PC-9 (cell line): Measurements from ENCODE around the gene ATP6V1G2. TPM values are rescaled to one million over a fixed set of nuclear protein-coding genes. Genes with fewer than 3 reads are reported as not detected.
A peak's percentile ranks its signal among the peaks of the same experiment; 100 is the strongest.
"Not testable (repeated sequence)": the region's sequence is repeated elsewhere in the genome, so short reads cannot be mapped to it uniquely, and the experiment has no call there.

Experiments
- Bru-seq: library from RNA; stranded (reverse); fragments of 400-500 nt; gene quantifications from one replicate; lab custom pipeline; 2021; lab: Mats Ljungman, UMichigan
- BruChase-seq, 2 experiments: library from RNA; stranded (reverse); fragments of 400-500 nt; gene quantifications; one replicate each; lab custom pipeline; 2021; lab: Mats Ljungman, UMichigan
- BruUV-seq: library from RNA; stranded (reverse); fragments of 400-500 nt; replicated peaks from 2 replicates; lab custom pipeline; 2021; lab: Mats Ljungman, UMichigan
- CTCF ChIA-PET: fragments of 300-600 bp; sonication (Branson Sonifier 250); formaldehyde crosslinking; loops from one replicate; lab custom pipeline; 2022; ENCODE audit warnings: antibody characterized with exemption; lab: Charles Lee
- POLR2A ChIA-PET: fragments of 300-600 bp; sonication (Branson Sonifier 250); formaldehyde crosslinking; loops from one replicate; lab custom pipeline; 2022; ENCODE audit warnings: antibody characterized with exemption; ENCODE audit not compliant: unreplicated experiment; lab: Charles Lee
- DNase-seq, 2 experiments: peaks; one replicate each; pipeline versions ENCODE4 v3.0.0 to v3.0.0-alpha.2; 2015 to 2022; ENCODE audit warnings: mixed read lengths in 1 of 2
- H2AFZ ChIP-seq: fragments of 200-600 bp; sonication (generic); 2 replicates; pipeline ENCODE4 v1.8.1; 2017; ENCODE audit warnings: antibody characterized with exemption
- H3F3A ChIP-seq: fragments of 200-600 bp; sonication (generic); 2 replicates; pipeline ENCODE4 v1.8.1; 2017; ENCODE audit warnings: antibody characterized with exemption, mild to moderate bottlenecking, low read depth; ENCODE audit not compliant: insufficient read depth
- H3K27ac ChIP-seq: fragments of 200-600 bp; sonication (generic); 2 replicates; pipeline ENCODE4 v1.6.1; 2016; ENCODE audit warnings: mixed run types
- H3K27me3 ChIP-seq: fragments of 200-600 bp; sonication (generic); 2 replicates; pipeline ENCODE4 v1.6.1; 2016; ENCODE audit warnings: low read depth, mixed run types; ENCODE audit not compliant: insufficient read depth
- H3K36me3 ChIP-seq: fragments of 200-600 bp; sonication (generic); 2 replicates; pipeline ENCODE4 v1.6.1; 2016; ENCODE audit warnings: low read depth, mixed run types
- H3K4me1 ChIP-seq: fragments of 200-600 bp; sonication (generic); replicated peaks from 2 replicates; pipeline ENCODE4 v1.6.1; 2016; ENCODE audit warnings: mixed run types; ENCODE audit not compliant: insufficient read depth
- H3K4me2 ChIP-seq: fragments of 200-600 bp; sonication (generic); 2 replicates; pipeline ENCODE4 v1.6.1; 2017; ENCODE audit warnings: mixed run types
- H3K4me3 ChIP-seq: fragments of 200-600 bp; sonication (generic); 2 replicates; pipeline ENCODE4 v1.6.1; 2016; ENCODE audit warnings: mixed run types
- H3K79me2 ChIP-seq: fragments of 200-600 bp; sonication (generic); 2 replicates; pipeline ENCODE4 v1.6.1; 2017; ENCODE audit warnings: low read depth, mixed run types
- H3K9me2 ChIP-seq: fragments of 200-600 bp; sonication (generic); 2 replicates; pipeline ENCODE4 v1.8.1; 2017; ENCODE audit warnings: mild to moderate bottlenecking; ENCODE audit not compliant: insufficient read depth
- H3K9me3 ChIP-seq: fragments of 200-600 bp; sonication (generic); 2 replicates; pipeline ENCODE4 v1.8.1; 2016; ENCODE audit warnings: low read depth; ENCODE audit not compliant: insufficient read depth
- H4K20me1 ChIP-seq: fragments of 200-600 bp; sonication (generic); 2 replicates; pipeline ENCODE4 v1.8.1; 2017; ENCODE audit not compliant: insufficient read depth
- EZH2 ChIP-seq: fragments of 200-600 bp; sonication (generic); IDR thresholded peaks from 2 replicates; pipeline ENCODE4 v1.8.0; 2017; ENCODE audit warnings: antibody characterized with exemption, low read depth
- intact Hi-C: fragments of 100-400 bp; cut with micrococcal nuclease; formaldehyde crosslinking; loops from one replicate; pipeline ENCODE4 v1.10.0; 2022; ENCODE audit not compliant: unreplicated experiment
- long read RNA-seq: library from polyadenylated mRNA; stranded (forward); transcript quantifications from one replicate; pipeline ENCODE4 v2.0.0, GENCODE V29; 2022
- total RNA-seq: library from RNA; stranded (reverse); gene quantifications from 2 replicates; pipeline ENCODE4 v1.2.3, GENCODE V29; 2021
- TF ChIP-seq, protein P1 (sequence below): fragments of 200-600 bp; sonication (generic); conservative IDR thresholded peaks from 2 replicates; pipeline ENCODE4 v1.6.1; 2017; ENCODE audit warnings: mixed run types, antibody characterized with exemption, mild to moderate bottlenecking, moderate library complexity

The ATP6V1G2 gene
- 0.55 and 1.8 TPM in 2 replicates for total RNA-seq
- Bru-seq, nascent RNA = percentile 27 among the genes with signal in this experiment
- BruChase-seq, experiment 1, labeled RNA remaining after a 2-hour chase = percentile 47 among the genes with signal in this experiment
- BruChase-seq, experiment 2, labeled RNA remaining after a 6-hour chase = percentile 52 among the genes with signal in this experiment
- long read RNA-seq, partial matches to known transcripts = 0 of 1 reads
- long read RNA-seq, other reads (novel, unspliced or antisense) = 0 of 1 reads

DNA sequence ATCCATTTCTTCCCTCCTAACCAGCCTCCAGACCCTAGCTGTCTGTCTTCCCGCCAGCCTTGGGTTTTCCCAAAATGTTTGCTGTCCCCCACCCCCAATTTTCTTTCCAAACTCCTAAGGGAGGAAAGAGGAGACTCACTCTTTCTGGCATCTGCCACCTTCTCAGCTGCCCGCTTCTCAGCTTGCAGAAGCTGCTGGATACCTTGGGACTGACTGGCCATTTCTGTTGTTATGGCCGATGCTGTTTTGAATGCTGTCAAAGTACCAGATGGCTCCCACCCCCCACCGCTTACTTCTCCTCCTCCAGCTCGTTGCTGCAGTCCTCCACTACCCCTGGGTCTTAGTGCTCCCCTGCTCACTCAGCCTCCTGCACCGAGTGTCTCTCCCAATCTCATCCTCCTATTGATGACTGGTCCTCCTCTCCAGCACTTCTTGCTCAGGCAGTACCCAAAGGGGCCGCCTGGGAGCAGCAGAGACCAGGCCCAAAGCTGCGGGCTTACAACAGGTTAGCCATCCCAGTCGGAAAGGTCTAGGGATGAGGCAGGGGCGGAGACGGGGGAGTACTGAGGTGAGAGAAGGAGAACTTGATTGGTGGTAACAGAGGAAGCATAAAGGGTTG, at the start of gene ATP6V1G2:
Gene ATP6V1G2, minus strand, starts transcription at position 270 of the 619 bp plus-strand sequence. Its CDS starts 49 bp downstream, at position 221.
- POLR2A ChIA-PET = interaction anchor here (0.6 kb wide), 1 partner anchor 296 kb away, joined by 3 read pairs; no protein-coding TSS in a partner anchor

DNA sequence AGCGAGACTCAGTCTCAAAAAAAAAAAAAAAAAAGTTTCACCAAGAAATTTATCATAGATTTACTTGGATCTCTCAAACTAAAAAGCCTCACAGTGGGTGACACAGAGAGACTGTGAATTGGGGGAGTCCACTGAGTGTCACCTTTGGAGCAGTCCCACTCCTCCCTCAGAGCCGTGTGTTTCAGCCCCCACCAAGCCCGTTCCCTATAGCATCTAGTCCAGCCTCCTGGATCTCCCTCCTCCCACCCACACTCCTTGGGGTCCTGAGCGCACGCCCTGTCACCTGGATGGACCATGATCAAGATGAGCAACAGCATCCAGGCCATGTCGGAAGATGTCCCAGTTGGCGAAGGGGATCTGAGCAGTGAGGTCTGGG, 46.0 kb upstream of the ATP6V1G2 start:
- CTCF ChIA-PET = interaction anchor here (0.6 kb wide), 1 partner anchor 328 kb away, joined by 5 read pairs; no protein-coding TSS in a partner anchor
- H3K36me3 ChIP-seq = no peaks in the 10 kb centered on the region
- H3K27ac ChIP-seq = no peak overlapping the region
- no peak overlapping the region for H3K4me2 ChIP-seq
- no peak for DNase-seq
- no TSS peak for BruUV-seq
- POLR2A ChIA-PET = no interaction called here
- H3K79me2 ChIP-seq = no peaks in the 10 kb centered on the region
- no peak overlapping the region for H3K4me3 ChIP-seq
- H3K27me3 ChIP-seq = no peaks in the 10 kb centered on the region
- no peaks in the 10 kb centered on the region for H3K9me2 ChIP-seq
- no peaks in the 10 kb centered on the region for H3K9me3 ChIP-seq
- intact Hi-C loops = no loop called here
- TF ChIP-seq, protein P1, sequence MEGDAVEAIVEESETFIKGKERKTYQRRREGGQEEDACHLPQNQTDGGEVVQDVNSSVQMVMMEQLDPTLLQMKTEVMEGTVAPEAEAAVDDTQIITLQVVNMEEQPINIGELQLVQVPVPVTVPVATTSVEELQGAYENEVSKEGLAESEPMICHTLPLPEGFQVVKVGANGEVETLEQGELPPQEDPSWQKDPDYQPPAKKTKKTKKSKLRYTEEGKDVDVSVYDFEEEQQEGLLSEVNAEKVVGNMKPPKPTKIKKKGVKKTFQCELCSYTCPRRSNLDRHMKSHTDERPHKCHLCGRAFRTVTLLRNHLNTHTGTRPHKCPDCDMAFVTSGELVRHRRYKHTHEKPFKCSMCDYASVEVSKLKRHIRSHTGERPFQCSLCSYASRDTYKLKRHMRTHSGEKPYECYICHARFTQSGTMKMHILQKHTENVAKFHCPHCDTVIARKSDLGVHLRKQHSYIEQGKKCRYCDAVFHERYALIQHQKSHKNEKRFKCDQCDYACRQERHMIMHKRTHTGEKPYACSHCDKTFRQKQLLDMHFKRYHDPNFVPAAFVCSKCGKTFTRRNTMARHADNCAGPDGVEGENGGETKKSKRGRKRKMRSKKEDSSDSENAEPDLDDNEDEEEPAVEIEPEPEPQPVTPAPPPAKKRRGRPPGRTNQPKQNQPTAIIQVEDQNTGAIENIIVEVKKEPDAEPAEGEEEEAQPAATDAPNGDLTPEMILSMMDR = no peak
- no peak for TF ChIP-seq EZH2
- no peaks in the 10 kb centered on the region for H3K4me1 ChIP-seq
- H4K20me1 ChIP-seq = no peaks in the 10 kb centered on the region
- no peaks in the 10 kb centered on the region for H3F3A ChIP-seq
- H2AFZ ChIP-seq = no peak overlapping the region

More for the DNA sequence above, at the start of gene ATP6V1G2:
- peaks cover 21% of the 10 kb centered on the region; the same call in 1 of the 2 replicates for H3F3A ChIP-seq
- H3K9me3 ChIP-seq = no peaks in the 10 kb centered on the region
- intact Hi-C loops = loop anchor here (1.0 to 10.0 kb wide), 10 partner anchors 52 to 1322 kb away; partner anchors contain the start of genes CLIC1, GPANK1, GPSM3 and HSPA1B
- peak within 1 kb of the TSS; percentile 88 for H3K4me2 ChIP-seq
- H3K4me1 ChIP-seq = peaks cover 18% of the 10 kb centered on the region
- BruUV-seq = no TSS peak
- H3K9me2 ChIP-seq = no peaks in the 10 kb centered on the region
- CTCF ChIA-PET = interaction anchor here (0.6 kb wide), 3 partner anchors 12 to 155 kb away, joined by 3 to 13 read pairs (median 5); no protein-coding TSS in a partner anchor
- H2AFZ ChIP-seq = peak within 1 kb of the TSS; percentile 78
- peak within 1 kb of the TSS; percentile 89 for H3K27ac ChIP-seq
- peaks cover 12% of the 10 kb centered on the region; the same call in 1 of the 2 replicates for H3K36me3 ChIP-seq
- H3K27me3 ChIP-seq = no peaks in the 10 kb centered on the region
- TF ChIP-seq, protein P1 = peak; percentile 97
- TF ChIP-seq EZH2 = no peak
- H4K20me1 ChIP-seq = no peaks in the 10 kb centered on the region
- H3K4me3 ChIP-seq = peak within 1 kb of the TSS; percentile 78
- DNase-seq = peak; percentile 87 to 92
- peaks cover 32% of the 10 kb centered on the region for H3K79me2 ChIP-seq

DNA sequence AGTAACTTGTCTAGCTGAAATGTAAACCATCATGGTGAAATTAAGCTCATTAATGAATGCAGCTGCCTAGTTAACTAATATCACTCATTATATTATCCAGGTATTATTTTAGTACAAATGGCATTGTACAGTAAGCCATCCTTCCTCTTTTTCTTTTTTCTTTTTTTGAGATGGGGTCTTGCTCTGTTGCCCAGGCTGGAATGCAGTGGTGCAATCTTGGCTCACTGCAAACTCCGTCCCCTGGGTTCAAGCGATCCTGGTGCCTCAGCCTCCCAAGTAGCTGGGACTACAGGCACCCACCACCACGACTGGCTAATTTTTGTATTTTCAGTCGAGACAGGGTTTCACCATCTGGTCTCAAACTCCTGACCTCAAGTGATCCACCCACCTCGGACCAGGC, 44.3 kb upstream of the ATP6V1G2 start:
- POLR2A ChIA-PET = interaction anchor here (0.7 kb wide), 1 partner anchor 16 kb away, joined by 6 read pairs; no protein-coding TSS in a partner anchor
- H3K27me3 ChIP-seq, intact Hi-C loops: not testable (repeated sequence)

More for the DNA sequence above, 44.3 kb upstream of the ATP6V1G2 start:
- H4K20me1 ChIP-seq, H2AFZ ChIP-seq, H3K4me1 ChIP-seq, H3K4me2 ChIP-seq, H3K4me3 ChIP-seq, H3F3A ChIP-seq, H3K27ac ChIP-seq, DNase-seq, CTCF ChIA-PET, H3K36me3 ChIP-seq, H3K9me3 ChIP-seq, H3K9me2 ChIP-seq, H3K79me2 ChIP-seq, BruUV-seq: not testable (repeated sequence)
